ENCODE measurements around the gene GOSR1. TPM values are rescaled to one million over a fixed set of nuclear protein-coding genes. Genes with fewer than 3 reads are reported as not detected.
"Not testable (repeated sequence)": the region's sequence is repeated elsewhere in the genome, so short reads cannot be mapped to it uniquely, and the experiment has no call there.

Gene GOSR1
- total RNA-seq = 10 to 100 TPM; 25.7 to 57.7 (median 34.5) TPM

- H3K4me3 ChIP-seq = peak within 1 kb of the TSS; percentile 88 to 99 (median 96)
- ATAC-seq (replicated peaks in 6 of 8) = peak; percentile 97 to 100 (median 99)
- H3K4me1 ChIP-seq (replicated peaks in 1 of 2) = peaks cover 5 to 13% of the 10 kb centered on the region in 2 donors
- 0 to 20% (median 0%) methylated on average over 1 to 15 of the region's 37 CpGs for WGBS, 10 experiments
- in situ Hi-C loops (cut with MboI; ENCODE audit: low pct_unique_long_range_greater_than_20kb in 2 of 9, low sequenced_read_pairs in 9 of 9, unreplicated experiment in 9 of 9) = no loop called here
- H3K27ac ChIP-seq = peak within 1 kb of the TSS; percentile 98 to 99
Measured at GRCh38 chr17:30477083-30477773, at the start of gene GOSR1. GOSR1 (plus strand) TSS chr17:30477408; CDS start chr17:30477434, 26 bp downstream.

GRCh38 chr17:30427611-30428010 lies 49.6 kb upstream of the GOSR1 start:
- Histone ChIP-seq H3K4me3 (no peak overlapping the region), H3K4me1 (replicated peaks in 1 of 2) (no peaks in the 10 kb centered on the region), H3K27ac (no peak overlapping the region)
- 60 to 100% (median 92%) methylated on average over 1 of the region's 1 CpG; no CpG with 5 or more reads in 1 of the 10 experiments for WGBS, 10 experiments
- in situ Hi-C loops (cut with MboI; ENCODE audit: low pct_unique_long_range_greater_than_20kb in 2 of 9, low sequenced_read_pairs in 9 of 9, unreplicated experiment in 9 of 9) = no loop called here
- no peak for ATAC-seq (replicated peaks in 6 of 8)

GRCh38 chr17:30429155-30429554 lies 48.1 kb upstream of the GOSR1 start:
- Histone ChIP-seq H3K27ac (no peak overlapping the region), H3K4me1 (replicated peaks in 1 of 2) (no peaks in the 10 kb centered on the region), H3K4me3 (no peak overlapping the region)
- no peak for ATAC-seq (replicated peaks in 6 of 8)
- 14 to 100% (median 93%) methylated on average over 1 of the region's 1 CpG; no CpG with 5 or more reads in 1 of the 10 experiments for WGBS, 10 experiments
- in situ Hi-C loops (cut with MboI; ENCODE audit: low pct_unique_long_range_greater_than_20kb in 2 of 9, low sequenced_read_pairs in 9 of 9, unreplicated experiment in 9 of 9) = no loop called here

- no peaks in the 10 kb centered on the region for H3K4me1 ChIP-seq (replicated peaks in 1 of 2)
- in situ Hi-C loops (cut with MboI; ENCODE audit: low pct_unique_long_range_greater_than_20kb in 2 of 9, low sequenced_read_pairs in 9 of 9, unreplicated experiment in 9 of 9) = no loop called here
- peak in 2 of 8 experiments; percentile 99 for ATAC-seq (replicated peaks in 6 of 8)
- H3K27ac ChIP-seq = no peak overlapping the region
- WGBS, 10 experiments = 0 to 100% (median 94%) methylated on average over 1 of the region's 1 CpG; no CpG with 5 or more reads in 2 of the 10 experiments
- no peak overlapping the region for H3K4me3 ChIP-seq
Measured at GRCh38 chr17:30433514-30433913, 43.7 kb upstream of the GOSR1 start.

- in situ Hi-C loops (cut with MboI; ENCODE audit: low pct_unique_long_range_greater_than_20kb in 2 of 9, low sequenced_read_pairs in 9 of 9, unreplicated experiment in 9 of 9) = no loop called here
- no peak overlapping the region for H3K4me3 ChIP-seq
- H3K4me1 ChIP-seq (replicated peaks in 1 of 2) = no peaks in the 10 kb centered on the region
- no peak for ATAC-seq (replicated peaks in 6 of 8)
- H3K27ac ChIP-seq = no peak overlapping the region
Measured at GRCh38 chr17:30436729-30437128, 40.5 kb upstream of the GOSR1 start.

GRCh38 chr17:30443721-30444120 lies 33.5 kb upstream of the GOSR1 start:
- no peak for ATAC-seq (replicated peaks in 6 of 8)
- in situ Hi-C loops (cut with MboI; ENCODE audit: low pct_unique_long_range_greater_than_20kb in 2 of 9, low sequenced_read_pairs in 9 of 9, unreplicated experiment in 9 of 9) = no loop called here
- H3K4me1 ChIP-seq (replicated peaks in 1 of 2) = no peaks in the 10 kb centered on the region
- H3K27ac ChIP-seq = no peak overlapping the region
- 14 to 100% (median 83%) methylated on average over 1 to 6 of the region's 6 CpGs for WGBS, 10 experiments
- H3K4me3 ChIP-seq = no peak overlapping the region

- in situ Hi-C loops (cut with MboI; ENCODE audit: low pct_unique_long_range_greater_than_20kb in 2 of 9, low sequenced_read_pairs in 9 of 9, unreplicated experiment in 9 of 9); ATAC-seq (replicated peaks in 6 of 8): not testable (repeated sequence)
Measured at GRCh38 chr17:30446640-30447039, 30.6 kb upstream of the GOSR1 start.

GRCh38 chr17:30449480-30449879 lies 27.7 kb upstream of the GOSR1 start:
- 43 to 91% (median 81%) methylated on average over 3 to 4 of the region's 4 CpGs for WGBS, 10 experiments
- no peaks in the 10 kb centered on the region for H3K4me1 ChIP-seq (replicated peaks in 1 of 2)
- peak in 1 of 8 experiments; percentile 22 for ATAC-seq (replicated peaks in 6 of 8)
- no peak overlapping the region for H3K27ac ChIP-seq
- in situ Hi-C loops (cut with MboI; ENCODE audit: low pct_unique_long_range_greater_than_20kb in 2 of 9, low sequenced_read_pairs in 9 of 9, unreplicated experiment in 9 of 9) = no loop called here
- H3K4me3 ChIP-seq = no peak overlapping the region

More at GRCh38 chr17:30446640-30447039, 30.6 kb upstream of the GOSR1 start:
- not testable (repeated sequence) for H3K27ac ChIP-seq; H3K4me3 ChIP-seq; H3K4me1 ChIP-seq (replicated peaks in 1 of 2)

GRCh38 chr17:30450125-30451027 lies 26.8 kb upstream of the GOSR1 start:
- H3K27ac ChIP-seq = no peak overlapping the region
- no peak overlapping the region for H3K4me3 ChIP-seq
- in situ Hi-C loops (cut with MboI; ENCODE audit: low pct_unique_long_range_greater_than_20kb in 2 of 9, low sequenced_read_pairs in 9 of 9, unreplicated experiment in 9 of 9) = no loop called here
- ATAC-seq (replicated peaks in 6 of 8) = no peak
- WGBS, 10 experiments = 77 to 100% (median 94%) methylated on average over 4 to 10 of the region's 12 CpGs; no CpG with 5 or more reads in 1 of the 10 experiments
- H3K4me1 ChIP-seq (replicated peaks in 1 of 2) = no peaks in the 10 kb centered on the region

- in situ Hi-C loops (cut with MboI; ENCODE audit: low pct_unique_long_range_greater_than_20kb in 2 of 9, low sequenced_read_pairs in 9 of 9, unreplicated experiment in 9 of 9) = no loop called here
- no peak overlapping the region for H3K4me3 ChIP-seq
- no peak overlapping the region for H3K27ac ChIP-seq
- 50 to 100% (median 88%) methylated on average over 1 to 4 of the region's 4 CpGs; no CpG with 5 or more reads in 2 of the 10 experiments for WGBS, 10 experiments
- ATAC-seq (replicated peaks in 6 of 8) = no peak
- H3K4me1 ChIP-seq (replicated peaks in 1 of 2) = no peaks in the 10 kb centered on the region
Measured at GRCh38 chr17:30454635-30455034, 22.6 kb upstream of the GOSR1 start.

GRCh38 chr17:30458371-30458770 lies 18.8 kb upstream of the GOSR1 start:
- in situ Hi-C loops (cut with MboI; ENCODE audit: low pct_unique_long_range_greater_than_20kb in 2 of 9, low sequenced_read_pairs in 9 of 9, unreplicated experiment in 9 of 9) = no loop called here
- H3K4me3 ChIP-seq = no peak overlapping the region
- ATAC-seq (replicated peaks in 6 of 8) = no peak
- WGBS, 10 experiments = 80 to 100% (median 98%) methylated on average over 1 to 5 of the region's 6 CpGs; no CpG with 5 or more reads in 2 of the 10 experiments
- no peaks in the 10 kb centered on the region for H3K4me1 ChIP-seq (replicated peaks in 1 of 2)
- H3K27ac ChIP-seq = no peak overlapping the region

- H3K27ac ChIP-seq; in situ Hi-C loops (cut with MboI; ENCODE audit: low pct_unique_long_range_greater_than_20kb in 2 of 9, low sequenced_read_pairs in 9 of 9, unreplicated experiment in 9 of 9); H3K4me3 ChIP-seq; H3K4me1 ChIP-seq (replicated peaks in 1 of 2); ATAC-seq (replicated peaks in 6 of 8): not testable (repeated sequence)
- 66 to 100% (median 84%) methylated on average over 1 to 5 of the region's 5 CpGs for WGBS, 10 experiments
Measured at GRCh38 chr17:30458797-30459413, 18.3 kb upstream of the GOSR1 start.

GRCh38 chr17:30468465-30468864 lies 8.7 kb upstream of the GOSR1 start:
- H3K4me1 ChIP-seq (replicated peaks in 1 of 2) = no peaks in the 10 kb centered on the region
- H3K4me3 ChIP-seq = no peak overlapping the region
- WGBS, 10 experiments = 92 to 100% (median 100%) methylated on average over 2 of the region's 2 CpGs; no CpG with 5 or more reads in 1 of the 10 experiments
- ATAC-seq (replicated peaks in 6 of 8) = no peak
- in situ Hi-C loops (cut with MboI; ENCODE audit: low pct_unique_long_range_greater_than_20kb in 2 of 9, low sequenced_read_pairs in 9 of 9, unreplicated experiment in 9 of 9) = no loop called here
- no peak overlapping the region for H3K27ac ChIP-seq
